Tibial nerve (tissue), 4 donors: ENCODE measurements around the gene KLK14. TPM values are rescaled to one million over a fixed set of nuclear protein-coding genes. Genes with fewer than 3 reads are reported as not detected.
A peak's percentile ranks its signal among the peaks of the same experiment; 100 is the strongest.

Experiments
- DNase-seq, 2 donors: peaks; one replicate each; pipeline ENCODE4 v3.0.0-alpha.2; 2019; ENCODE audit warnings: low spot score in 2 of 2
- H3K27ac ChIP-seq, 4 donors: fragments of 200-600 bp; sonication (generic) in 3 of 4; one replicate each; pipeline ENCODE4 v1.5.1; 2017 to 2019; ENCODE audit warnings: mild to moderate bottlenecking in 1 of 4
- H3K27me3 ChIP-seq, 2 donors: fragments of 200-600 bp; sonication (generic) in 1 of 2; one replicate each; pipeline versions ENCODE4 v1.5.1 to v1.6.0; 2017 to 2019
- H3K36me3 ChIP-seq, 3 donors: fragments of 200-600 bp; sonication (generic); one replicate each; pipeline ENCODE4 v1.5.1; 2018 to 2019
- H3K4me1 ChIP-seq, 4 donors: fragments of 200-600 bp; sonication (generic) in 3 of 4; one replicate each; pipeline ENCODE4 v1.5.1; 2017 to 2019
- H3K4me3 ChIP-seq, 4 donors: fragments of 200-600 bp; sonication (generic) in 3 of 4; one replicate each; pipeline ENCODE4 v1.5.1; 2017 to 2019; ENCODE audit warnings: mild to moderate bottlenecking in 1 of 4, moderate library complexity in 1 of 4
- H3K9me3 ChIP-seq, 4 donors: fragments of 200-600 bp; sonication (generic) in 3 of 4; one replicate each; pipeline ENCODE4 v1.5.1; 2017 to 2019
- EP300 ChIP-seq, 2 donors: sonication (generic); formaldehyde crosslinking; IDR thresholded peaks; one replicate each; pipeline ENCODE4 v1.6.1; 2017; ENCODE audit warnings: antibody characterized with exemption in 2 of 2, mild to moderate bottlenecking in 1 of 2
- POLR2A ChIP-seq, 2 donors: fragments of 450-650 bp; IDR thresholded peaks; one replicate each; pipeline ENCODE4 v1.6.1; 2017; ENCODE audit warnings: antibody characterized with exemption in 2 of 2, mild to moderate bottlenecking in 2 of 2, moderate library complexity in 2 of 2
- WGBS, 2 donors: methylation state at CpG; one replicate each; pipeline ENCODE4 v1.1.5; 2018; 5-methylcytosine and 5-hydroxymethylcytosine counted together
- total RNA-seq, 4 donors: library from RNA; depleted of rRNA; stranded (reverse); fragments of >200 nt; gene quantifications; one replicate each; pipeline ENCODE4 v1.1.0, GENCODE V29; 2016
- TF ChIP-seq, protein P1 (sequence below), 5 experiments: fragments of 200-600 bp in 3 of 5; fragments of 450-650 bp in 2 of 5; sonication (generic) in 3 of 5; IDR thresholded peaks; one replicate each; pipeline ENCODE4 v1.5.1; 2016 to 2019; ENCODE audit warnings: antibody characterized with exemption in 5 of 5, mild to moderate bottlenecking in 3 of 5, moderate library complexity in 2 of 5

KLK14 gene
- total RNA-seq, 4 donors from 2014 or later: not detected

GRCh38 chr19:51097166-51097738 is 14.6 kb upstream of the KLK14 start:
- WGBS, 2 donors: 14 to 22% methylated on average over 8 of the region's 8 CpGs
- TF ChIP-seq, protein P1, sequence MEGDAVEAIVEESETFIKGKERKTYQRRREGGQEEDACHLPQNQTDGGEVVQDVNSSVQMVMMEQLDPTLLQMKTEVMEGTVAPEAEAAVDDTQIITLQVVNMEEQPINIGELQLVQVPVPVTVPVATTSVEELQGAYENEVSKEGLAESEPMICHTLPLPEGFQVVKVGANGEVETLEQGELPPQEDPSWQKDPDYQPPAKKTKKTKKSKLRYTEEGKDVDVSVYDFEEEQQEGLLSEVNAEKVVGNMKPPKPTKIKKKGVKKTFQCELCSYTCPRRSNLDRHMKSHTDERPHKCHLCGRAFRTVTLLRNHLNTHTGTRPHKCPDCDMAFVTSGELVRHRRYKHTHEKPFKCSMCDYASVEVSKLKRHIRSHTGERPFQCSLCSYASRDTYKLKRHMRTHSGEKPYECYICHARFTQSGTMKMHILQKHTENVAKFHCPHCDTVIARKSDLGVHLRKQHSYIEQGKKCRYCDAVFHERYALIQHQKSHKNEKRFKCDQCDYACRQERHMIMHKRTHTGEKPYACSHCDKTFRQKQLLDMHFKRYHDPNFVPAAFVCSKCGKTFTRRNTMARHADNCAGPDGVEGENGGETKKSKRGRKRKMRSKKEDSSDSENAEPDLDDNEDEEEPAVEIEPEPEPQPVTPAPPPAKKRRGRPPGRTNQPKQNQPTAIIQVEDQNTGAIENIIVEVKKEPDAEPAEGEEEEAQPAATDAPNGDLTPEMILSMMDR (IDR thresholded peaks at IDR 0.05): peak; percentile 47 to 59 (median 54)
- no peak for TF ChIP-seq POLR2A (IDR thresholded peaks at IDR 0.05)
- no peak for TF ChIP-seq EP300 (IDR thresholded peaks at IDR 0.05)
- no peak overlapping the region for H3K4me3 ChIP-seq
- peaks cover 0 to 4% (median 0%) of the 10 kb centered on the region in 4 donors for H3K4me1 ChIP-seq
- H3K9me3 ChIP-seq: no peaks in the 10 kb centered on the region
- peak in 1 of 2 donors; percentile 21 for DNase-seq
- H3K27ac ChIP-seq: no peak overlapping the region
- H3K27me3 ChIP-seq: no peaks in the 10 kb centered on the region
- peaks cover 0 to 41% (median 0%) of the 10 kb centered on the region in 3 donors for H3K36me3 ChIP-seq

GRCh38 chr19:51096473-51097165 is 13.9 kb upstream of the KLK14 start:
- DNase-seq: no peak
- no peak overlapping the region for H3K4me3 ChIP-seq
- H3K27ac ChIP-seq: no peak overlapping the region
- peaks cover 0 to 35% (median 0%) of the 10 kb centered on the region in 3 donors for H3K36me3 ChIP-seq
- H3K27me3 ChIP-seq: no peaks in the 10 kb centered on the region
- TF ChIP-seq, protein P1 (IDR thresholded peaks at IDR 0.05): no peak
- TF ChIP-seq POLR2A (IDR thresholded peaks at IDR 0.05) (no peak), EP300 (IDR thresholded peaks at IDR 0.05) (no peak)
- no peaks in the 10 kb centered on the region for H3K9me3 ChIP-seq
- WGBS, 2 donors: 71 to 73% methylated on average over 6 of the region's 6 CpGs
- peaks cover 0 to 4% (median 0%) of the 10 kb centered on the region in 4 donors for H3K4me1 ChIP-seq

GRCh38 chr19:51094696-51095279 is 12.1 kb upstream of the KLK14 start:
- no peak for DNase-seq
- Histone ChIP-seq H3K4me3 (no peak overlapping the region), H3K36me3 (peaks cover 0 to 17% (median 0%) of the 10 kb centered on the region in 3 donors), H3K9me3 (no peaks in the 10 kb centered on the region), H3K27me3 (no peaks in the 10 kb centered on the region), H3K4me1 (peaks cover 0 to 4% (median 0%) of the 10 kb centered on the region in 4 donors), H3K27ac (no peak overlapping the region)
- TF ChIP-seq, protein P1 (IDR thresholded peaks at IDR 0.05): peak in 4 of 5 experiments; percentile 33 to 61 (median 47)
- TF ChIP-seq EP300 (IDR thresholded peaks at IDR 0.05): no peak
- WGBS, 2 donors: 25 to 26% methylated on average over 15 of the region's 15 CpGs

DNA sequence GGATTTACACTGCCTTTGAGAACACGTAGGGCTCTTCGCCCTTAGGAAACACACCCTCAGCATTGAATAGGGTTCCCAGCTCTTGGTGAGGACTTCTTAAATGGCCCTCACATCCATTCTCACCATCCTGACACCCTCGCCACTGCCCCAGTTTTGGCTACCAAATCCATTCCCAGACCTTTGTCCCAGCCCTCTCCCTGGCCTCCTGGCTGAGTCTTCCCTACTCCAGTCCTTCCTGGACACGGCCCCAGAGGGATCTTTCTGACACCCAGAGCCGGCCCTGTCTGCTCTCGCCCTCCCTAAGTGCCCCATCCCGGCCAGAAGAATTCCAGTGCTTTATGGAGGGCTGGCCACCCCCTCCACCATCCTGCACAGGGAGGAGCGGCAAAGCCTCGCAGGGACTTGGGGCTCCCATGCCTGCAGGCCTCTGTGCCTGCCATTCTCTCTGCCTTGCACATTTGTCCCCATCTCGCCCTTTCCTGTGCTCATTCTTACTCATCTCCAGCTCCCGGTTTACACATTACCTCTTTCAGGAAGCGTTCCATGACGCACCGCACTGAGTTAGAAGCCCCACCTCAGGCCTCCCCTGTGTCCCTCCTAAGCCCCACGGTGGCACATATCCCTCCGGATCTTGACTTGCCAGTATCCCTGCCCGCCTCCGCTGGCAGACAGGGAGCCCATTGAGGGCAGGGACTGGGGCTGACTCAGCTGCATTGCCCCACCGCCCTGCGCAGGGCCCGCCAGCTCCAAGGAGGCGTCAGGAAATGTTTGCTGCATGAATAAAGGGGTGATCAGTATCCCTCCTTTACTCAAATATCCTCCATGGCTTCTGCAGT is 11.0 kb upstream of the KLK14 start:
- Histone ChIP-seq H3K9me3 (no peaks in the 10 kb centered on the region), H3K27ac (no peak overlapping the region), H3K27me3 (no peaks in the 10 kb centered on the region), H3K4me3 (no peak overlapping the region), H3K36me3 (peaks cover 0 to 6% (median 0%) of the 10 kb centered on the region in 3 donors), H3K4me1 (no peaks in the 10 kb centered on the region)
- TF ChIP-seq, protein P1 (IDR thresholded peaks at IDR 0.05): no peak
- no peak for TF ChIP-seq EP300 (IDR thresholded peaks at IDR 0.05)
- TF ChIP-seq POLR2A (IDR thresholded peaks at IDR 0.05): no peak
- no peak for DNase-seq
- 64 to 70% methylated on average over 22 of the region's 22 CpGs for WGBS, 2 donors
